GM23338 (cell line): ENCODE data around the gene FMO3. TPM values are rescaled to one million over a fixed set of nuclear protein-coding genes. Genes with fewer than 3 reads are reported as not detected.

Experiments
- ATAC-seq: fragments of 200-7000 bp; cut with Tn5 transposase; 3 replicates; pipeline ENCODE4 v1.9.1; 2020
- DNase-seq: peaks from one replicate; pipeline ENCODE4 v3.0.0-alpha.2; 2015; ENCODE audit warnings: low spot score
- H2AFZ ChIP-seq: fragments of 200-600 bp; sonication (generic); 2 replicates; pipeline ENCODE4 v1.8.0; 2016; ENCODE audit warnings: antibody characterized with exemption, mild to moderate bottlenecking, moderate library complexity
- H3F3A ChIP-seq: fragments of 200-600 bp; sonication (generic); replicated peaks from 2 replicates; pipeline ENCODE4 v1.8.0; 2017; ENCODE audit warnings: antibody characterized with exemption, mixed run types, low read depth
- H3K27ac ChIP-seq: fragments of 200-600 bp; sonication (generic); 2 replicates; pipeline ENCODE4 v1.6.1; 2016; ENCODE audit warnings: low read depth
- H3K27me3 ChIP-seq: fragments of 200-600 bp; sonication (generic); 2 replicates; pipeline ENCODE4 v1.8.0; 2016; ENCODE audit warnings: mild to moderate bottlenecking, mixed run types, moderate library complexity; ENCODE audit not compliant: insufficient read depth
- H3K36me3 ChIP-seq: fragments of 200-600 bp; sonication (generic); 2 replicates; pipeline ENCODE4 v1.8.0; 2016; ENCODE audit warnings: mild to moderate bottlenecking; ENCODE audit not compliant: insufficient read depth
- H3K4me1 ChIP-seq: fragments of 200-600 bp; sonication (generic); 2 replicates; pipeline ENCODE4 v1.8.0; 2016; ENCODE audit warnings: mild to moderate bottlenecking, moderate library complexity; ENCODE audit not compliant: insufficient read depth
- H3K4me2 ChIP-seq: fragments of 200-600 bp; sonication (generic); 2 replicates; pipeline ENCODE4 v1.7.1; 2017; ENCODE audit warnings: mixed run types
- H3K4me3 ChIP-seq: fragments of 200-600 bp; sonication (generic); 2 replicates; pipeline ENCODE4 v1.6.1; 2016; ENCODE audit warnings: mixed run types
- H3K79me2 ChIP-seq: fragments of 200-600 bp; sonication (generic); replicated peaks from 2 replicates; pipeline ENCODE4 v1.8.0; 2017; ENCODE audit warnings: mild to moderate bottlenecking; ENCODE audit not compliant: insufficient read depth
- H3K9me2 ChIP-seq: fragments of 200-600 bp; sonication (generic); 2 replicates; pipeline ENCODE4 v1.8.0; 2017; ENCODE audit not compliant: insufficient read depth
- H4K20me1 ChIP-seq: fragments of 200-600 bp; sonication (generic); replicated peaks from 2 replicates; pipeline ENCODE4 v1.8.0; 2017; ENCODE audit warnings: mild to moderate bottlenecking; ENCODE audit not compliant: insufficient read depth
- H3K27ac Mint-ChIP-seq: 2 replicates; pipeline ENCODE4 v1.8.0; 2020; ENCODE audit warnings: inconsistent platforms, mild to moderate bottlenecking, moderate library complexity, mixed read lengths
- H3K27me3 Mint-ChIP-seq: 3 replicates; pipeline ENCODE4 v1.8.0; 2022; ENCODE audit warnings: low read depth, mild to moderate bottlenecking, moderate library complexity, mixed read lengths, inconsistent platforms; ENCODE audit not compliant: insufficient read depth, poor library complexity
- H3K36me3 Mint-ChIP-seq: 3 replicates; pipeline ENCODE4 v1.8.0; 2021; ENCODE audit warnings: low read depth, mild to moderate bottlenecking, inconsistent platforms, moderate library complexity, mixed read lengths
- H3K4me1 Mint-ChIP-seq: 3 replicates; pipeline ENCODE4 v1.8.0; 2020; ENCODE audit warnings: mild to moderate bottlenecking, inconsistent platforms, mixed read lengths
- H3K4me3 Mint-ChIP-seq: 3 replicates; pipeline ENCODE4 v1.8.0; 2021; ENCODE audit warnings: moderate library complexity, mild to moderate bottlenecking, inconsistent platforms, mixed read lengths
- H3K9me3 Mint-ChIP-seq: 3 replicates; pipeline ENCODE4 v1.8.0; 2020; ENCODE audit warnings: moderate library complexity, mild to moderate bottlenecking, inconsistent platforms, mixed read lengths
- CREB1 ChIP-seq: fragments of 250-450 bp; sonication (Bioruptor Pico); IDR thresholded peaks from 2 replicates; pipeline ENCODE4 v1.5.0; 2020; ENCODE audit warnings: low read depth, mild to moderate bottlenecking, moderate library complexity
- CTCF ChIP-seq, 2 experiments: fragments of 200-600 bp in 1 of 2; sonication (generic) in 1 of 2; conservative IDR thresholded peaks; 2 replicates each; pipeline versions ENCODE4 v1.5.1 to v1.6.1; 2016 to 2017; ENCODE audit warnings: antibody characterized with exemption in 2 of 2, low read depth in 2 of 2, mild to moderate bottlenecking in 2 of 2, moderate library complexity in 1 of 2
- ETS1 ChIP-seq: IDR thresholded peaks from 2 replicates; pipeline ENCODE4 v1.6.1; 2016; ENCODE audit warnings: antibody characterized with exemption
- EZH2 ChIP-seq: fragments of 200-600 bp; sonication (generic); IDR thresholded peaks from one replicate; pipeline ENCODE4 v1.8.0; 2017; ENCODE audit warnings: antibody characterized with exemption, mild to moderate bottlenecking, low read depth; ENCODE audit not compliant: unreplicated experiment
- EZH2phosphoT487 ChIP-seq: fragments of 200-600 bp; sonication (generic); IDR thresholded peaks from one replicate; pipeline ENCODE4 v1.8.1; 2018; ENCODE audit warnings: antibody characterized with exemption; ENCODE audit not compliant: unreplicated experiment
- NANOG ChIP-seq: IDR thresholded peaks from 2 replicates; pipeline ENCODE4 v1.6.1; 2016; ENCODE audit warnings: antibody characterized with exemption, borderline replicate concordance
- POLR2AphosphoS5 ChIP-seq: IDR thresholded peaks from 2 replicates; pipeline ENCODE4 v1.6.1; 2016; ENCODE audit warnings: antibody characterized with exemption, low read depth
- REST ChIP-seq: IDR thresholded peaks from one replicate; pipeline ENCODE4 v1.6.1; 2018; ENCODE audit warnings: antibody characterized with exemption; ENCODE audit not compliant: unreplicated experiment
- STAT1 ChIP-seq: IDR thresholded peaks from one replicate; pipeline ENCODE4 v1.6.1; 2016; ENCODE audit warnings: antibody characterized with exemption; ENCODE audit not compliant: unreplicated experiment
- ZNF114 ChIP-seq: fragments of 250-450 bp; sonication (Bioruptor Pico); IDR thresholded peaks from 2 replicates; pipeline ENCODE4 v1.5.0; 2020; ENCODE audit warnings: mild to moderate bottlenecking, moderate library complexity
- ZNF331 ChIP-seq: fragments of 250-450 bp; sonication (Bioruptor Pico); IDR thresholded peaks from 2 replicates; pipeline ENCODE4 v1.5.0; 2020; ENCODE audit warnings: low read depth, mild to moderate bottlenecking, moderate library complexity
- polyA plus RNA-seq: library from polyadenylated mRNA; unstranded; fragments of >200 nt; fragmentation: Nextera tagmentation; extraction: Ambion mirVana; gene quantifications from 2 replicates; pipeline ENCODE4 v1.2.1, GENCODE V29; 2016
- total RNA-seq: library from RNA; depleted of rRNA; stranded (reverse); fragments of >200 nt; shearing (Covaris generic); gene quantifications from 2 replicates; pipeline ENCODE4 v1.2.3, GENCODE V29; 2014

Gene FMO3
- total and polyA plus RNA-seq, 2 experiments from 2014 or later, result 0.26 TPM; not detected in 1

- Mint-ChIP-seq H3K27me3 (peaks cover 2% of the 10 kb centered on the region), H3K4me1 (no peaks in the 10 kb centered on the region; the same call in 2 of the 3 replicates), H3K4me3 (no peak overlapping the region), H3K36me3 (no peaks in the 10 kb centered on the region), H3K27ac (no peak overlapping the region), H3K9me3 (no peaks in the 10 kb centered on the region)
- H3K9me2 ChIP-seq, result peaks cover 22% of the 10 kb centered on the region
- H3K27ac ChIP-seq, result no peak overlapping the region
- H3K27me3 ChIP-seq, result no peaks in the 10 kb centered on the region
- H3K36me3 ChIP-seq, result no peaks in the 10 kb centered on the region
- H3K79me2 ChIP-seq, result no peaks in the 10 kb centered on the region
- no peak overlapping the region for H2AFZ ChIP-seq
- H4K20me1 ChIP-seq, result no peaks in the 10 kb centered on the region
- TF ChIP-seq NANOG, result no peak
- TF ChIP-seq ZNF114 (CRISPR knock-in tag), result no peak
- no peak for TF ChIP-seq CTCF (conservative IDR thresholded peaks at IDR 0.05; ENCODE audit: low read depth in 2 of 2)
- no peak for TF ChIP-seq CREB1
- no peak overlapping the region for H3K4me3 ChIP-seq
- H3F3A ChIP-seq, result no peaks in the 10 kb centered on the region
- DNase-seq (no peak), ATAC-seq (no peak)
- H3K4me1 ChIP-seq, result no peaks in the 10 kb centered on the region
- H3K4me2 ChIP-seq, result no peak overlapping the region
Measured at GRCh38 chr1:171052977-171053376, 37.7 kb upstream of the FMO3 start.

GRCh38 chr1:171055966-171056643, 34.6 kb upstream of the FMO3 start:
- Histone ChIP-seq H3K4me1 (no peaks in the 10 kb centered on the region), H3K4me3 (no peak overlapping the region), H3K9me2 (peaks cover 16% of the 10 kb centered on the region; the same call in 1 of the 2 replicates), H3K27me3 (no peaks in the 10 kb centered on the region), H3K27ac (no peak overlapping the region), H3K79me2 (no peaks in the 10 kb centered on the region), H3F3A (no peaks in the 10 kb centered on the region), H2AFZ (no peak overlapping the region), H3K36me3 (no peaks in the 10 kb centered on the region), H4K20me1 (no peaks in the 10 kb centered on the region), H3K4me2 (no peak overlapping the region)
- no peaks in the 10 kb centered on the region; the same call in 2 of the 3 replicates for H3K4me1 Mint-ChIP-seq
- peaks cover 2% of the 10 kb centered on the region for H3K27me3 Mint-ChIP-seq
- DNase-seq (no peak), ATAC-seq (no peak)
- no peak overlapping the region for H3K4me3 Mint-ChIP-seq
- no peak overlapping the region for H3K27ac Mint-ChIP-seq
- no peaks in the 10 kb centered on the region for H3K36me3 Mint-ChIP-seq
- no peaks in the 10 kb centered on the region; the same call in 2 of the 3 replicates for H3K9me3 Mint-ChIP-seq
- no peak for TF ChIP-seq ZNF114 (CRISPR knock-in tag)
- TF ChIP-seq NANOG, result no peak
- no peak for TF ChIP-seq ZNF331 (CRISPR knock-in tag)
- TF ChIP-seq CTCF (conservative IDR thresholded peaks at IDR 0.05; ENCODE audit: low read depth in 2 of 2), result no peak
- no peak for TF ChIP-seq ETS1
- TF ChIP-seq CREB1, result no peak
- TF ChIP-seq POLR2AphosphoS5, result no peak
- no peak for TF ChIP-seq EZH2phosphoT487
- TF ChIP-seq EZH2, result no peak
- TF ChIP-seq REST, result no peak
- no peak for TF ChIP-seq STAT1
